Activated T-cell treated with anti-CD3 and anti-CD28 coated beads, Interleukin-2, amount 50 U/mL, for 4 hours (primary cell): ENCODE data around the gene MMP26. TPM values are rescaled to one million over a fixed set of nuclear protein-coding genes. Genes with fewer than 3 reads are reported as not detected.
"Not testable (repeated sequence)": the region's sequence is repeated elsewhere in the genome, so short reads cannot be mapped to it uniquely, and the experiment has no call there.

Source experiments
- ATAC-seq, 2 donors: fragments of 200-7000 bp; cut with Tn5 transposase; one replicate each; pipeline ENCODE4 v1.10.0; 2021
- DNase-seq: peaks from one replicate; pipeline ENCODE4 v3.0.0-alpha.2; 2020
- H3K27me3 Mint-ChIP-seq: one replicate; pipeline ENCODE4 v1.8.0; 2021; ENCODE audit warnings: low read depth, mixed read lengths
- H3K36me3 Mint-ChIP-seq: one replicate; pipeline ENCODE4 v1.8.0; 2022; ENCODE audit warnings: mixed read lengths; ENCODE audit not compliant: insufficient read depth
- H3K4me1 Mint-ChIP-seq: one replicate; pipeline ENCODE4 v1.8.0; 2021; ENCODE audit warnings: low read depth, mixed read lengths
- H3K4me3 Mint-ChIP-seq: one replicate; pipeline ENCODE4 v1.8.0; 2021; ENCODE audit warnings: mild to moderate bottlenecking, moderate library complexity, mixed read lengths
- H3K9me3 Mint-ChIP-seq: one replicate; pipeline ENCODE4 v1.8.0; 2021; ENCODE audit warnings: mixed read lengths
- total RNA-seq, 3 donors: library from RNA; stranded (reverse); gene quantifications; one replicate each; pipeline ENCODE4 v1.2.1, GENCODE V29; 2021

MMP26 gene
- total RNA-seq, 3 donors from 2014 or later: not detected

GRCh38 chr11:4697585-4697984, 7.0 kb upstream of the MMP26 start, which contains the start of gene OR51E2:
TSS of gene OR51E2 (minus strand) at chr11:4697853. CDS start at chr11:4682711, 15,142 bp downstream.
- no peaks in the 10 kb centered on the region for H3K9me3 Mint-ChIP-seq
- no peak for DNase-seq
- no peaks in the 10 kb centered on the region for H3K4me1 Mint-ChIP-seq
- no peaks in the 10 kb centered on the region for H3K27me3 Mint-ChIP-seq
- no peak for ATAC-seq
- H3K4me3 Mint-ChIP-seq: no peak within 1 kb of the TSS
- no peaks in the 10 kb centered on the region for H3K36me3 Mint-ChIP-seq

- H3K27me3 Mint-ChIP-seq: no peaks in the 10 kb centered on the region
- no peaks in the 10 kb centered on the region for H3K4me1 Mint-ChIP-seq
- no peaks in the 10 kb centered on the region for H3K36me3 Mint-ChIP-seq
- ATAC-seq (no peak), DNase-seq (no peak)
- H3K9me3 Mint-ChIP-seq: no peaks in the 10 kb centered on the region
- no peak overlapping the region for H3K4me3 Mint-ChIP-seq
These were observed 4.7 kb upstream of the MMP26 start for GRCh38 chr11:4699697-4700435.

- Mint-ChIP-seq H3K36me3 (no peaks in the 10 kb centered on the region), H3K9me3 (no peaks in the 10 kb centered on the region), H3K4me3 (no peak overlapping the region), H3K4me1 (no peaks in the 10 kb centered on the region), H3K27me3 (no peaks in the 10 kb centered on the region)
- DNase-seq (no peak), ATAC-seq (no peak)
These were observed 4.2 kb upstream of the MMP26 start for GRCh38 chr11:4700436-4700820.

GRCh38 chr11:4704790-4705334, 278 bp downstream of the MMP26 start:
- no peaks in the 10 kb centered on the region for H3K36me3 Mint-ChIP-seq
- H3K9me3 Mint-ChIP-seq: no peaks in the 10 kb centered on the region
- DNase-seq (no peak), ATAC-seq (no peak)
- H3K4me3 Mint-ChIP-seq: no peak overlapping the region
- peaks cover 5% of the 10 kb centered on the region for H3K27me3 Mint-ChIP-seq
- H3K4me1 Mint-ChIP-seq: no peaks in the 10 kb centered on the region

- Mint-ChIP-seq H3K9me3 (no peaks in the 10 kb centered on the region), H3K4me3 (no peak overlapping the region)
- DNase-seq: no peak
These were observed 8.7 kb downstream of the MMP26 start for GRCh38 chr11:4713241-4713640.

GRCh38 chr11:4714300-4714699, 9.7 kb downstream of the MMP26 start:
- no peaks in the 10 kb centered on the region for H3K9me3 Mint-ChIP-seq
- ATAC-seq (no peak), DNase-seq (no peak)
- no peaks in the 10 kb centered on the region for H3K4me1 Mint-ChIP-seq
- H3K36me3 Mint-ChIP-seq: no peaks in the 10 kb centered on the region
- peaks cover 15% of the 10 kb centered on the region for H3K27me3 Mint-ChIP-seq
- H3K4me3 Mint-ChIP-seq: no peak overlapping the region

More at GRCh38 chr11:4713241-4713640, 8.7 kb downstream of the MMP26 start:
- no peak for ATAC-seq
- Mint-ChIP-seq H3K36me3 (no peaks in the 10 kb centered on the region), H3K27me3 (peaks cover 15% of the 10 kb centered on the region), H3K4me1 (no peaks in the 10 kb centered on the region)

- not testable (repeated sequence) for H3K36me3 Mint-ChIP-seq, DNase-seq, H3K9me3 Mint-ChIP-seq, ATAC-seq, H3K4me1 Mint-ChIP-seq, H3K4me3 Mint-ChIP-seq
- H3K27me3 Mint-ChIP-seq: peaks cover 10% of the 10 kb centered on the region
These were observed 18.3 kb downstream of the MMP26 start for GRCh38 chr11:4722616-4723534.

- peaks cover 5% of the 10 kb centered on the region for H3K27me3 Mint-ChIP-seq
- ATAC-seq: no peak
- no peaks in the 10 kb centered on the region for H3K36me3 Mint-ChIP-seq
These were observed 22.6 kb downstream of the MMP26 start for GRCh38 chr11:4727171-4727570.

GRCh38 chr11:4740735-4741134, 36.2 kb downstream of the MMP26 start:
- Mint-ChIP-seq H3K27me3 (peaks cover 5% of the 10 kb centered on the region), H3K4me1 (no peaks in the 10 kb centered on the region), H3K4me3 (no peak overlapping the region), H3K9me3 (no peaks in the 10 kb centered on the region), H3K36me3 (no peaks in the 10 kb centered on the region)
- DNase-seq: no peak
- no peak for ATAC-seq

More at GRCh38 chr11:4727171-4727570, 22.6 kb downstream of the MMP26 start:
- Mint-ChIP-seq H3K9me3 (no peaks in the 10 kb centered on the region), H3K4me1 (no peaks in the 10 kb centered on the region), H3K4me3 (no peak overlapping the region)
- no peak for DNase-seq

GRCh38 chr11:4748438-4748837, 43.9 kb downstream of the MMP26 start:
- Mint-ChIP-seq H3K4me1 (no peaks in the 10 kb centered on the region), H3K36me3 (no peaks in the 10 kb centered on the region), H3K27me3 (no peaks in the 10 kb centered on the region), H3K9me3 (no peaks in the 10 kb centered on the region), H3K4me3 (no peak overlapping the region)
- ATAC-seq (no peak), DNase-seq (no peak)

- Mint-ChIP-seq H3K36me3 (no peaks in the 10 kb centered on the region), H3K4me1 (no peaks in the 10 kb centered on the region), H3K4me3 (no peak overlapping the region), H3K9me3 (no peaks in the 10 kb centered on the region), H3K27me3 (peaks cover 2% of the 10 kb centered on the region)
- DNase-seq (no peak), ATAC-seq (no peak)
These were observed 46.6 kb downstream of the MMP26 start for GRCh38 chr11:4751201-4751600.

Other genes starting within 250 kb of the MMP26 start
- gene OR52K1, start 222.1 kb upstream of the MMP26 start, total RNA-seq: under 1 TPM in 1 of 3 donors, not detected in 2; 0.05 TPM
- not detected for gene OR52M1, start 159.6 kb upstream of the MMP26 start, total RNA-seq
- gene OR52I2, start 123.0 kb upstream of the MMP26 start, total RNA-seq: not detected
- not detected for gene OR52I1, start 110.7 kb upstream of the MMP26 start, total RNA-seq
- 1 to 10 TPM; 7.7 to 8.6 (median 8.1) TPM for gene TRIM68, start 96.6 kb upstream of the MMP26 start, total RNA-seq
- not detected for gene OR51D1, start 67.3 kb upstream of the MMP26 start, total RNA-seq
- gene OR51E1, start 60.8 kb upstream of the MMP26 start, total RNA-seq: not detected
- not detected for gene OR51E2, start 6.9 kb upstream of the MMP26 start, total RNA-seq
- not detected for gene OR51F1, start 65.2 kb downstream of the MMP26 start, total RNA-seq
- gene OR52R1, start 99.6 kb downstream of the MMP26 start, total RNA-seq: not detected
- gene OR51F2, start 116.5 kb downstream of the MMP26 start, total RNA-seq: not detected
- not detected for gene OR51S1, start 144.4 kb downstream of the MMP26 start, total RNA-seq
- not detected for gene OR51T1, start 177.1 kb downstream of the MMP26 start, total RNA-seq
- gene OR51A7, start 199.0 kb downstream of the MMP26 start, total RNA-seq: not detected
- gene OR51G2, start 214.6 kb downstream of the MMP26 start, total RNA-seq: not detected
- gene OR51G1, start 219.6 kb downstream of the MMP26 start, total RNA-seq: not detected
- gene OR51A4, start 242.8 kb downstream of the MMP26 start, total RNA-seq: not detected